HUES6 (cell line): ENCODE results near the gene ZNF563.

Source experiments
- H3K27ac ChIP-seq: 2 replicates; pipeline ENCODE4 v1.7.0; 2013; ENCODE audit warnings: low read depth, mild to moderate bottlenecking, low read length, inconsistent platforms
- H3K27me3 ChIP-seq: 2 replicates; pipeline ENCODE4 v1.6.1; 2013; ENCODE audit warnings: low read length; ENCODE audit not compliant: control insufficient read depth, insufficient read depth
- H3K36me3 ChIP-seq: 2 replicates; pipeline ENCODE4 v1.6.1; 2013; ENCODE audit warnings: low read length; ENCODE audit not compliant: control insufficient read depth, insufficient read depth
- H3K4me1 ChIP-seq: 2 replicates; pipeline ENCODE4 v1.6.1; 2013; ENCODE audit warnings: low read length; ENCODE audit not compliant: control insufficient read depth, insufficient read depth
- H3K4me3 ChIP-seq: 2 replicates; pipeline ENCODE4 v1.5.1; 2013; ENCODE audit warnings: low read depth, low read length
- H3K9ac ChIP-seq: one replicate; pipeline ENCODE4 v1.6.1; 2013; ENCODE audit warnings: mild to moderate bottlenecking, low read length
- H3K9me3 ChIP-seq: 2 replicates; pipeline ENCODE4 v1.6.1; 2013; ENCODE audit warnings: low read depth, low read length; ENCODE audit not compliant: control insufficient read depth, insufficient read depth

ZNF563 gene

GRCh38 chr19:12294249-12295158, 38.9 kb downstream of the ZNF563 start, which contains the start of gene ZNF44:
Gene ZNF44 (minus strand): TSS chr19:12294883. CDS start chr19:12294694, 189 bp downstream.
- no peak within 1 kb of the TSS for H3K27ac ChIP-seq
- H3K4me3 ChIP-seq, result peak within 1 kb of the TSS; percentile 83

GRCh38 chr19:12293777-12294248, 39.6 kb downstream of the ZNF563 start:
- Histone ChIP-seq H3K9ac (peak overlapping the region; percentile 17), H3K9me3 (peaks cover 15% of the 10 kb centered on the region; the same call in 1 of the 2 replicates), H3K4me1 (no peaks in the 10 kb centered on the region), H3K4me3 (peak overlapping the region; percentile 83), H3K27me3 (no peaks in the 10 kb centered on the region), H3K36me3 (no peaks in the 10 kb centered on the region), H3K27ac (no peak overlapping the region)

More at GRCh38 chr19:12294249-12295158, 38.9 kb downstream of the ZNF563 start, which contains the start of gene ZNF44:
- H3K36me3 ChIP-seq, result no peaks in the 10 kb centered on the region
- peaks cover 19% of the 10 kb centered on the region; the same call in 1 of the 2 replicates for H3K9me3 ChIP-seq
- no peaks in the 10 kb centered on the region for H3K4me1 ChIP-seq
- H3K27me3 ChIP-seq, result no peaks in the 10 kb centered on the region
- H3K9ac ChIP-seq, result peak within 1 kb of the TSS; percentile 78

GRCh38 chr19:12289790-12290065, 43.7 kb downstream of the ZNF563 start:
- Histone ChIP-seq H3K4me3 (no peak overlapping the region), H3K9me3 (peaks cover 28% of the 10 kb centered on the region), H3K9ac (no peak overlapping the region), H3K27me3 (no peaks in the 10 kb centered on the region), H3K36me3 (no peaks in the 10 kb centered on the region), H3K27ac (no peak overlapping the region), H3K4me1 (no peaks in the 10 kb centered on the region)

GRCh38 chr19:12287958-12288500, 45.4 kb downstream of the ZNF563 start:
- Histone ChIP-seq H3K27ac (no peak overlapping the region), H3K36me3 (no peaks in the 10 kb centered on the region), H3K9ac (no peak overlapping the region), H3K9me3 (peaks cover 38% of the 10 kb centered on the region), H3K4me3 (no peak overlapping the region), H3K27me3 (no peaks in the 10 kb centered on the region), H3K4me1 (no peaks in the 10 kb centered on the region)

- Histone ChIP-seq H3K4me1 (no peaks in the 10 kb centered on the region), H3K9ac (no peak overlapping the region), H3K27me3 (no peaks in the 10 kb centered on the region), H3K27ac (no peak overlapping the region), H3K36me3 (no peaks in the 10 kb centered on the region), H3K4me3 (no peak overlapping the region), H3K9me3 (peaks cover 53% of the 10 kb centered on the region)
Observed at GRCh38 chr19:12284631-12285030, 48.8 kb downstream of the ZNF563 start.

GRCh38 chr19:12284226-12284625, 49.2 kb downstream of the ZNF563 start:
- Histone ChIP-seq H3K27ac (no peak overlapping the region), H3K36me3 (no peaks in the 10 kb centered on the region), H3K9me3 (peaks cover 57% of the 10 kb centered on the region)

GRCh38 chr19:12278713-12279112, 54.7 kb downstream of the ZNF563 start:
- Histone ChIP-seq H3K27ac (no peak overlapping the region), H3K27me3 (no peaks in the 10 kb centered on the region), H3K4me3 (no peak overlapping the region), H3K4me1 (no peaks in the 10 kb centered on the region), H3K36me3 (peaks cover 16% of the 10 kb centered on the region; the same call in 1 of the 2 replicates), H3K9ac (no peak overlapping the region), H3K9me3 (peaks cover 73% of the 10 kb centered on the region)

More at GRCh38 chr19:12284226-12284625, 49.2 kb downstream of the ZNF563 start:
- Histone ChIP-seq H3K27me3 (no peaks in the 10 kb centered on the region), H3K4me3 (no peak overlapping the region), H3K9ac (no peak overlapping the region), H3K4me1 (no peaks in the 10 kb centered on the region)

GRCh38 chr19:12272980-12273901, 60.2 kb downstream of the ZNF563 start:
- H3K9ac ChIP-seq, result no peak overlapping the region
- H3K27me3 ChIP-seq, result no peaks in the 10 kb centered on the region
- peaks cover 36% of the 10 kb centered on the region for H3K36me3 ChIP-seq
- H3K27ac ChIP-seq, result no peak overlapping the region
- H3K4me1 ChIP-seq, result no peaks in the 10 kb centered on the region
- H3K4me3 ChIP-seq, result no peak overlapping the region
- H3K9me3 ChIP-seq, result peaks cover 82% of the 10 kb centered on the region

- H3K9me3 ChIP-seq, result peaks cover 79% of the 10 kb centered on the region
- peaks cover 36% of the 10 kb centered on the region for H3K36me3 ChIP-seq
- no peak overlapping the region for H3K27ac ChIP-seq
- H3K9ac ChIP-seq, result no peak overlapping the region
- H3K4me3 ChIP-seq, result no peak overlapping the region; the same call in 1 of the 2 replicates
- no peaks in the 10 kb centered on the region for H3K4me1 ChIP-seq
- H3K27me3 ChIP-seq, result no peaks in the 10 kb centered on the region
Observed at GRCh38 chr19:12272386-12272785, 61.0 kb downstream of the ZNF563 start.

GRCh38 chr19:12270854-12271253, 62.6 kb downstream of the ZNF563 start:
- Histone ChIP-seq H3K27me3 (no peaks in the 10 kb centered on the region), H3K27ac (no peak overlapping the region), H3K4me3 (no peak overlapping the region), H3K9ac (no peak overlapping the region), H3K4me1 (no peaks in the 10 kb centered on the region), H3K36me3 (peaks cover 31% of the 10 kb centered on the region), H3K9me3 (peaks cover 74% of the 10 kb centered on the region)
